ENCODE data around the gene WHRN.

WHRN gene

DNA sequence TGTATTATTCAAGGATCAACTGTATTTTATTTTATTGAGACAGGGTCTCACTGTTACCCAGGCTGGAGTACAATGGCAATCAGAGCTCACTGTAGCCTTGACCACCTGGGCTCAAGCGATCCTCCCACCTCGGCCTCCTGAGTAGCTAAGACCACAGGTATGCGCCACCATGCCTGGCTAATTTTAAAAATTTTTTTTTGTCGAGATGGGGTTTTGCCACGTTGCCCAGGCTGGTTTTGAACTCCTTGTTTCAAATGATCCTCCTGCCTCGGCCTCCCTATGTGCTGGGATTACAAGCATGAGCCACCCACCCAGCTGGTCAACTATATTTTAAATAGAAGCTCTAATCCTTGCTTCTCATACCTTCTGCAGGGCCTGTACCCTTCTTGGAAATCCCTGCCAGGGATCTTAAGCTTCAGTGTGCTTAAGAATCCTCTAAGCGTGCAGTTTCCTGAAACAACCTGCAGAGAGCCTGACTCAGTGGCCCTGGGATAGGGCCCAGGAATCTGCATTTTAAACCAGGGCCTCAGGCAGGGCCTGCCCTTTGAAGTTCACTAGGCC lies 120.4 kb downstream of the WHRN start:
- DNase-seq (ENCODE audit: low spot score) = no peak

DNA sequence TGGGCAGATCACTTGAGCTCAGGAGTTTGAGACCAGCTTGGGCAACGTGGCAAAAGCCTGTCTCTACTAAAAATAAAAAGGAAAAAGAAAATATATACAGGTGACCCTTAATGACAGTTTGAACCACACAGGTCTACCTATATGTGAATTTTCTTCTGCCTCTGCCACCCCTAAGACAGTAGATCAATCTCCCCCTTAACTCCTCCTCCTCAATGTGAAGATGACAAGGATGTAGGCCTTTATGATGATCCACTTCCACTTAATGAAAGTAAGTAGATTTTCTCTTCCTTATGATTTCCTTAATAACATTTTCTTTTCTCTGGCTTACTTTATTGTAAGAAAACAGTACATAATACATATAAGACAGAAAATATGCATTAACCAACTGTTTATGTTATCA lies 120.9 kb downstream of the WHRN start:
- no peak for DNase-seq (ENCODE audit: low spot score)

DNA sequence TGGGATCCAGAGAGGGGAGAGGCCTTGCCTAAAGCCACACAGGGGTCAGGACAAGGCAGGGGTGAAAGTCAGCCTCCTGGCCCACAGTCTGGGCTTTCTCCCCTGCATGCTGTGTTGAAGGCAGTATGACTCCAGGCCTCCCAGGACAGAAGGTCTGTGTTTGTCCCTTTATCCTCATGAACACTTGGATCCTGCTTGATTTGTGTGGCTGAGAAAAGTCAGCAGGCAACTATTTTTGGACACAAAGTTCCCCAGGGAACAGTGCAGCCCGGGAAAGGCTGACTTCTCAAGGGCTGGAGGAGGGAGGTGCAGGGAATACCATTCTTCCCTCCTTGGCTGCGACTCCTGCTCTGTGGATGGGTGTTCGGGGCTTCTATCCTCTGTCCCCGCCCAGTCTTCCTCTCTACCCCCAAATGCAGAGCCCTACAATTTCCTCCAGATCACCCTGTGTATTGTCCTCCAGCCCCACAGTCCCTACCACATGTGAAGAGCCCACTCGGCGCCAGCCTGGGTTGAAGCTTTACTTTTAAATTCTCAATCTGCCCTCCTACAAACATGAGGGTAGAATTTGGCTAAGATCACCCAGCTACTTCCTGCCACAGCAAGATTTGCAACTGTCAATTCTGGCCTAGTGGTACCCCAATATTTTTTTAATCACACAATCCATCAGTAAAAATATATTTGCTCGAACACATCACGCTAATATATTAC lies 121.6 kb downstream of the WHRN start:
- DNase-seq (ENCODE audit: low spot score) = no peak

DNA sequence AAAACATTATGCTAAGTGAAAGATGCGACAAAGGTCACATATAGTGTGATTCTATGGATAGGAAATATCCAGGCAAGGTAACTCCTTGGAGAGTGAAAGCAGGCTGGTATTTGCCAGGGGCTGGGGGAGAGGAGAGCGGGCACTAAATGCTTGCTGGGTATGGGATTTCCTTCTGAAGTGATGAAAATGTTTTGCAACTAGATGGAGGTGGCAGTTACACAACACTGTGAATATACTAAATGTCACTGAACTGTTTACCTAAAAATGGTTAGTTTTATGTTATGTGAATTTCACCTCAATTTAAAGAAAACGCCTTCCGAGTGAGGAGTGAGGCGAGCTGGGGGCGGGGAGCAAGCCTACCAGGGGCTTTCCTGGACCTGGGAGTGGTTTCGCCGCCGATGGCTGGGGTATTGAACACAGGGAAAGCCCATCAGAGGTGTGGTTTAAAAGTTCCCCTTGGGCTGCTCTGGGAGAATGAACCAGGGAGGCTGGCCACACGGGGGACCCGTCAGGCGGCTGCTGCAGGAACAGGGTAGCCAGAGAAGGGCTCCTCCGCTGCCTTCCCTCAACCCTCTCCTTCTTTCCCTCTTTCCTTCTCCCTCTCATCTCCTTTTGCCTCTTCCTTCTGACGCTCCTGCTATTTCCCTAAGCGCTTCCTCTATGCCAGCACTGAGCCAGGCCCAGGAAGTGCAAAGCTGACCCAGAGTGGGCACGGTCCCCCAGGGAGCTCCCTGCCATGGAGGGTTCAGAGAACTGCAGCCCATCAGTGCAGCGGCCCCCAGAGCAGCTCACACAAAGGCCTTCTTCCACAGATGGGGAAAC lies 122.4 kb downstream of the WHRN start:
- no peak for DNase-seq (ENCODE audit: low spot score)

- no peak for DNase-seq (ENCODE audit: low spot score)
These were observed 126.4 kb downstream of the WHRN start for GRCh38 chr9:114378883-114379282.

GRCh38 chr9:114378016-114378415 lies 127.3 kb downstream of the WHRN start:
- DNase-seq (ENCODE audit: low spot score) = no peak

GRCh38 chr9:114376586-114377445 lies 128.5 kb downstream of the WHRN start:
- no peak for DNase-seq (ENCODE audit: low spot score)

- DNase-seq (ENCODE audit: low spot score) = no peak
These were observed 129.7 kb downstream of the WHRN start for GRCh38 chr9:114375386-114376175.

DNA sequence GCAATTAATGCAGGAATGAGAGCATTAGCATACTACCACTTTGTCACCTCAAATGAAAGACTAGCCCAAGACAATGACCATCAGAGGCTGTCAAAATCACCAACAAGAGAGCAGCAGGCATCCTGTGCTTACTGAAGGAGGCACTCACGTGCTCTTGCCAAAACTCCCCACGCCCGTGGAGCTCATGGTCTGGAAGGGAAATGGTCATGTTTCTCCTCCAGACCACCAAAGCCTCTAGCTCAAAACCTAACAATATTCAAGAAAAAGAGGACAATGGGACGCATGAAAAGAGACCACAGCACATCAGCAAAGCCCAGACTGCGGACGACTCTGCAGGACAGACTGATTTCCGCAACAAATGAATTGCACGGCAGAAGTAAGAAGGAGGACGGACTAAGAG lies 130.3 kb downstream of the WHRN start:
- no peak for DNase-seq (ENCODE audit: low spot score)

GRCh38 chr9:114373960-114374730 lies 131.1 kb downstream of the WHRN start:
- no peak for DNase-seq (ENCODE audit: low spot score)

GRCh38 chr9:114372921-114373448 lies 132.3 kb downstream of the WHRN start:
- DNase-seq (ENCODE audit: low spot score) = no peak

GRCh38 chr9:114371973-114372917 lies 133.0 kb downstream of the WHRN start:
- DNase-seq (ENCODE audit: low spot score) = no peak

DNA sequence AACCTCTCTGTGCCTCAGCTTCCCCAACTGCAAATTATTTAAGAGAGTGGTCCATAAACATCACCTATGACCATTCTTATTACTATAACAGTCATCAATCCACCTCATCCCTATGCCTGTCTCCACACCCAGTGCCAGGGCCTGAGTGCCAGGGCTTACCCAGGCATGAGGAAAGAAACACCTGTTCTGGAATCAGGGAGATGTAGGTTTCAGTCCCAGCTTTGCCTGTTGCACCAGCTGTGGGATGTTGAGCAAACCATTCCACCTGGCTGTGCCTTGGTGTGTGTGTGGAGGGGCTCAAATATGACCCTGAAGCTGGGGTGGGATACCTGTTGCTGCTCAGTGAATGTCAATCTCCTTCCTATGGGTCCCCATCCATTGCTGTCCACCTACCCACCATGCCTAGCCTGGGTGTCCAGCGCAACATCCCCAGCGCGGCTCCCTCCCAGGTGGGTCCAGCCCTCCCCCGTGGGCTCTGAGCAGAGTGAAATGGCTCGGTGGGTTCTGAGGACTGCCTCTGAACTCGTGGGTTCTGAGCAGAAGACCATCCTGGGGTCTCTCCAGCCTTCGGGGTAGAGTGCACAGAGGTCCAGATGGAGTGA lies 133.8 kb downstream of the WHRN start:
- no peak for DNase-seq (ENCODE audit: low spot score)

DNA sequence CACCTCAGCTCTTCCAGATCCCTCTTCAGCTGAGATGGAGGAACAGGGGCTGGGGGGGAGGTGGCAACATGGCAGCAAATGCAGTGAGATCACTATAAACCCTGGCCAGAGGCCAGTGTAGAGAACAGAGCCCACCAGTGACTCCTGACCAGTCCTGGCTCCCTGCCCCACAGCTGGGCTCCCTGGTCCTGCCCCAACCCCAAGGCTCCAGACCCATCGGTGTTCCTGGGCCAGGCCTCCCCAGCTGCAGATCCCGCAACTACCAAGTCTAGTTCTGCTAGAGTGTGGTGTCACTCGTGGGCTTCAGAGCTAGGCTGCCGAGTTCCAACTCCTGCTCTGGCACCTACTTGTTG lies 134.3 kb downstream of the WHRN start:
- no peak for DNase-seq (ENCODE audit: low spot score)

DNA sequence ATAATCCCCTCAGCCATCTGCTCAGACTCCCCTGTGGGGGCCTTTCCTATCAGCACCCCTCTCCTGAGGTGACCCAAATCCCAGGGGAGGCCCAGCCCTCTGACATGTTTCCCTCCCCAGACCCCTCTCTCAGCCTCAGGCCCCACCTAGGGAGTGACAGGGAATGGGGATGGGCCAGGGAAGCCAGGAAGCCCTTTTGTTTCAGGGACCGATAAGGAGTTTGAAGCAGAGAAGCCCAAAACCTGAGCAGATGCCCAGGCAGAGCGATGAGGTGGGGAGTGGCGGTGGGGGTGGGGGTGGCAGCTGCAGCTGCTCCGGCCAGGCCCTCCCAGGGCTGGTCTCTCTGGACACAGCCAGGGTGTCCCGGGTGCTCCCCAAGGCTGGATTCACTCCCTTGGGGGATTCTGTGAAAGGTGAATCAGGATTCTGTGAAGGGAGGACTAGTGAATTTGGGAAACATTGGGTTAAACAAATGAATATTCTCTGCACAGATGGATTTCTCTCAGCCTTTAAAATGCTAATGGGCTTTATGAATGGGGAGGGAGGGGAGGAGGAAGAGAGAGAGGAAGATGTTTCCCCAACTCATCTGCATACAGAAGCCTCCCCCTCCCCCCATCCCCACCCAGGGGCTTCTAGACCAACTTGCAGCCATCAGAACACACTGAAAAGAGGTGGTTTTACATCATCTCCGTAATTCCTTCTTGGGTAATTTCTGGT lies 134.9 kb downstream of the WHRN start:
- DNase-seq (ENCODE audit: low spot score) = no peak

DNA sequence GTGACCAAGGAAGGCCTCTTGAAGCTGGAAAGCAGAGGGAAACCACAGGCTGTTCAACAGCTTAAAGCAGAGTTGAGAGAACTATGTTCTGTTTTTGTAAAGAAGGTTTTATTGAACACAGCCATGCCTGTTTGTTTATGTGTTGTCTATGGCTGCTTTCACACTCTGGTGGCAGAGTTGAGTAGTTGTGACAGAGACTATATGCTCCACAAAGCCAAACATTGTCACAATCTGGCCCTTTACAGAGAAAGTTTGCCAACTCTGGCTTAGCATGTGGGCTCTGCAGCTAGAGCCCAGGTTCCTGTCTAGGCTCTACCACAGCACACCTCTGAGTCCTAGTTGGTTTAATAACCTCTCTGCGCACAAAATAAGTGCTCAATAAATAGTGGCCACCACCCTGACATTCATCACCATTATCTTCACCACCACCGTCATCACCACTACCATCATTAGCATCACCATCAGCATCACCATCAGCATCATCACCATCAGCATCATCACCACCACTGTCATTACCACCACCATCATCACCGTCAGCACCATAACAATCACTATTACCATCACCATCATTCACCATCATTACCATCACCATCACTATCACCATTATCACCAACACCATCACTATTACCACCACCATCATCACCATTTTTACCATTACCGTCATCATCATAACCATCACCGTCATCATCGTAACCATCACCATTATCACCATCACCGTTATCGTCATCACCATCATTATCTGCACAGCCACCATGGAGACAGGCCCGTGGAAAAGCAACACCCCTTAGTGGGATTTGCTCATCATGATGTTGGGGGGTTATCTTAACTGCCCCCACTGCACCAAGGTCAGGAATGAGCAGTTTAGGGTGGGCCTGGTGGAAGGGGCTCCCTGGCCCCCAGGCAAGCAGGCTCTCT lies 135.8 kb downstream of the WHRN start:
- DNase-seq (ENCODE audit: low spot score) = no peak

Measured in SK-N-DZ (cell line).